Measurements from ENCODE around the gene MAD2L2. TPM values are rescaled to one million over a fixed set of nuclear protein-coding genes. Genes with fewer than 3 reads are reported as not detected.

Gene MAD2L2
- total RNA-seq, 6 donors from 2014 or later: 20.3 to 38.8 (median 28.0) TPM

DNA sequence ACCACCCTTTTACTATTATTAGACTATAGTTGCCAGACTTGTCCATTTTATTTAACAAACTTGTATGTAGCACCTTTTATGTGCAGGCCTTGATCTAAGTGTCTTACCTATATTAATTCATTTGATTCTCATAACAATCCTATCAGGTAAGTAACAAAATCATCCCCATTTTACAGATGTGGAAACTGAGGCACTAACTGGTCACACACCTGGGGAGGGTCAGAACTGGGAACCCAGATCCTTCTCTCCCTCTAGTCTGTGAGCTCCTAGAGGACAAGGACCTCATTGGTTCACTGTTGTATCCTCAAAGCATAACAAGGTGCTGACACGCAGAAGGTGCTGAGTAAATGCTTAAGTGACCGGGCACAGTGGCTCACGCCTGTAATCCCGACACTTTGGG lies 41.6 kb downstream of the MAD2L2 start:
- TF ChIP-seq EP300 (IDR thresholded peaks at IDR 0.05) (no peak), POLR2A (IDR thresholded peaks at IDR 0.05) (no peak), POLR2AphosphoS5 (IDR thresholded peaks at IDR 0.05) (no peak)
- TF ChIP-seq, protein P1, sequence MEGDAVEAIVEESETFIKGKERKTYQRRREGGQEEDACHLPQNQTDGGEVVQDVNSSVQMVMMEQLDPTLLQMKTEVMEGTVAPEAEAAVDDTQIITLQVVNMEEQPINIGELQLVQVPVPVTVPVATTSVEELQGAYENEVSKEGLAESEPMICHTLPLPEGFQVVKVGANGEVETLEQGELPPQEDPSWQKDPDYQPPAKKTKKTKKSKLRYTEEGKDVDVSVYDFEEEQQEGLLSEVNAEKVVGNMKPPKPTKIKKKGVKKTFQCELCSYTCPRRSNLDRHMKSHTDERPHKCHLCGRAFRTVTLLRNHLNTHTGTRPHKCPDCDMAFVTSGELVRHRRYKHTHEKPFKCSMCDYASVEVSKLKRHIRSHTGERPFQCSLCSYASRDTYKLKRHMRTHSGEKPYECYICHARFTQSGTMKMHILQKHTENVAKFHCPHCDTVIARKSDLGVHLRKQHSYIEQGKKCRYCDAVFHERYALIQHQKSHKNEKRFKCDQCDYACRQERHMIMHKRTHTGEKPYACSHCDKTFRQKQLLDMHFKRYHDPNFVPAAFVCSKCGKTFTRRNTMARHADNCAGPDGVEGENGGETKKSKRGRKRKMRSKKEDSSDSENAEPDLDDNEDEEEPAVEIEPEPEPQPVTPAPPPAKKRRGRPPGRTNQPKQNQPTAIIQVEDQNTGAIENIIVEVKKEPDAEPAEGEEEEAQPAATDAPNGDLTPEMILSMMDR (IDR thresholded peaks at IDR 0.05): no peak
- Histone ChIP-seq H3K27me3 (no peaks in the 10 kb centered on the region), H3K36me3 (no peaks in the 10 kb centered on the region), H3K27ac (no peak overlapping the region), H3K4me3 (no peak overlapping the region), H3K4me1 (no peaks in the 10 kb centered on the region), H3K9me3 (no peaks in the 10 kb centered on the region)
- 83 to 89% methylated on average over 4 of the region's 4 CpGs for WGBS, 2 donors
- no peak for ATAC-seq (ENCODE audit: low FRiP score in 2 of 2)
- DNase-seq: no peak

DNA sequence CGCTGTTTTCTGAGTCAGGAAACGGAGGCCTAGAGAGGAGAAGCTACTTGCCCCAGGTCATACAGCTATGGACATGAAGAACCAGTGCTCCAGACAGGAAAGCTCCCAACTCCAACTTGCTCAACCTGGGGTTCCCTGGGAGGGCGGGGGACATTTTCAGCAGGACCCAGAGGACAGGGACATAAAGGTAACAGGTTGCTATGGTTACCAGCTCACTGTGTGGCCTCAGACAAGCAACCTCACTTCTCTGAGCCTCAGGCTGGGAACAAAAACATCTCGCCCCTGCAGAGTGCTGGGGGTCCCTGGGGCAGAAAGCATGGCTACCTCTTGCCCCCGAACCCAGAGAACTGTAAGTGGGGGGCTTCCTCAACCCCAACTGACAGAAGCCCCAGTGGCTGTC lies 42.8 kb downstream of the MAD2L2 start:
- DNase-seq: no peak
- Histone ChIP-seq H3K4me3 (no peak overlapping the region), H3K4me1 (no peaks in the 10 kb centered on the region), H3K27me3 (no peaks in the 10 kb centered on the region), H3K27ac (no peak overlapping the region), H3K36me3 (no peaks in the 10 kb centered on the region), H3K9me3 (no peaks in the 10 kb centered on the region)
- TF ChIP-seq POLR2AphosphoS5 (IDR thresholded peaks at IDR 0.05) (no peak), POLR2A (IDR thresholded peaks at IDR 0.05) (no peak), EP300 (IDR thresholded peaks at IDR 0.05) (no peak)
- TF ChIP-seq, protein P1 (IDR thresholded peaks at IDR 0.05): no peak
- ATAC-seq (ENCODE audit: low FRiP score in 2 of 2): no peak
- 39 to 48% methylated on average over 4 to 5 of the region's 5 CpGs for WGBS, 2 donors

DNA sequence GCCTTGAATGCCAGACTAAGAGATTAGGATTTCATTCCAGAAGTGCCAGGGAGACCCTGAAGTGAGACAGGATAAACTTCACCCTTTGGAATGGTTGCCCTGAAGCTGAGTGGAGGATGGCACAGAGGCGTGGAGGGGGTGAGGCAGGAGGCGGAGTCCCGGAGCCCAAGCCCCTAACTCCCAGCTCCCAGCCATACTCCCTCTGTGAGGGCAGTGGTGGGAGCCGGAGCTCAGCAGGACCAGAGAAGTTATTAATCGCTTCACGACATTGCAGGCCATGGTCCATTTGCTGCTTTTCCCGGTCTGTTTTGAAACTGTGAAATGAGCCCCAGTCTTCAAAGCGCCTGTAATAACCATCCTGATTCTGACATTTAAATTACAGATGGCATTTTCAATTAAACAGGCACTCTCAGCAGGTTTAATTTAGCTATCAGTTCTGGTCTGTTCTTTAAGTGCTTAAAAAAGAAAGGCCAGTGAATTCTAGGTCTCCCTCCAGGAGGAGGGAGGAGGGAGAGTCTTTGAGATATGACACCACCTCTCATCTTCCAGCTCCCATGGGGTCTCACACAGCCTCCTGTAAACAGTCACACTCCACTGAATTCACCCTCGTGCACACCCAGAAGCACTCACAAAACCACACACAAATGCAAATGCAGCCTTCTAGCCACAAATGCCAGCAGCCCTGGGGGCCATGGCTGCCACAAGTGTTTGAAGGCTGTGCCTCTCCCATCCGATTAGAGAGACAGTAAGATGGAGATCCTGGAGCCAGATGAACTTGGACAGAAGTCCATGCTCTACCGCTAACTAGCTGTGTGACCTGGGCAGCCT lies 46.4 kb downstream of the MAD2L2 start:
- no peak overlapping the region for H3K4me3 ChIP-seq
- no peaks in the 10 kb centered on the region for H3K27me3 ChIP-seq
- ATAC-seq (ENCODE audit: low FRiP score in 2 of 2) (no peak), DNase-seq (no peak)
- H3K9me3 ChIP-seq: no peaks in the 10 kb centered on the region
- 76 to 88% methylated on average over 6 to 11 of the region's 11 CpGs for WGBS, 2 donors
- no peak for TF ChIP-seq POLR2A (IDR thresholded peaks at IDR 0.05)
- TF ChIP-seq EP300 (IDR thresholded peaks at IDR 0.05): no peak
- TF ChIP-seq, protein P1 (IDR thresholded peaks at IDR 0.05): no peak
- no peak for TF ChIP-seq POLR2AphosphoS5 (IDR thresholded peaks at IDR 0.05)
- H3K27ac ChIP-seq: no peak overlapping the region
- H3K36me3 ChIP-seq: no peaks in the 10 kb centered on the region
- no peaks in the 10 kb centered on the region for H3K4me1 ChIP-seq

DNA sequence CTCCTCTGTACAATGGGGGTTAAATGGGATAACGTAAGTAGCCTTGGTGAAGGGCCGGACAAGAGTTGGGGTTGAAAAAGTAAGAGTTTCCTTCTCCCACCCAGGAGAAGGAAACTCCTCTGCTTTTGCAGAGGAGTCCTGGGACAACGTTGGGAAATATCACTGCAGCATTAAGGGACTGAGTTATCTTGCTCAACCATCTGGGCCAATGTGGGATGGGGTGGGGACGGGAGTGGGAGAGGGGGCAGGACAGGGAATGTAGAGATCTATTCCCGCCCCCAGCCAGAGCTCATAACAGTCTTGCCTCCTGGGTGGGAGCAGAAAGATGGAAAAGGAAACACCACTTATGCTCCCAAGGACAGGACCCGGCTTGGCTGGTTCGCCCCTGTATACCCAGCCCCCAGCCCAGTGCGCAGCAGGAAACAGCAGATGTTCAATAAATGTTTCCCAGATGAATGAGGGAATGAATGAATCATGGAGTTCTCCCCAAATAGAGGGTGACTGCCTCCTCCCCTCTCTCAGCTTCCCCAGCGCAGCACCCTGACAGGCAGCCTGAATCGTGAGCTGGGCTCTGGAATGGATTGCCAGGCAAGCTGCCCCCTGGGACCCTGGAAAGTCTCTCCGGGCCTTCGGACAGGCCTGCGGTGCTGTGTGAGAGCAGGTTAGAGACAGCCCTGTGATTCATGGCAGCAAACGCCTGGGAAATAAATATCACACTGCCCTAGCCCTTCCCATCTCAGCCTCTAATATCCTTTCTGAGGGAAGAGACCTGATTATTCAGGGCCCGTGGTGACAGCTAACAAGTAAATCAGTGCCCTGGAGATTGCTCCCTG lies 51.5 kb downstream of the MAD2L2 start:
- TF ChIP-seq, protein P1 (IDR thresholded peaks at IDR 0.05): no peak
- TF ChIP-seq POLR2A (IDR thresholded peaks at IDR 0.05): no peak
- TF ChIP-seq EP300 (IDR thresholded peaks at IDR 0.05): no peak
- no peak for TF ChIP-seq POLR2AphosphoS5 (IDR thresholded peaks at IDR 0.05)
- H3K36me3 ChIP-seq: no peaks in the 10 kb centered on the region
- no peaks in the 10 kb centered on the region for H3K27me3 ChIP-seq
- H3K4me1 ChIP-seq: no peaks in the 10 kb centered on the region
- no peak overlapping the region for H3K4me3 ChIP-seq
- no peaks in the 10 kb centered on the region for H3K9me3 ChIP-seq
- 53 to 55% methylated on average over 9 to 15 of the region's 15 CpGs for whole genome bisulfite sequencing, 2 donors
- DNase-seq: no peak
- ATAC-seq (ENCODE audit: low FRiP score in 2 of 2): no peak
- no peak overlapping the region for H3K27ac ChIP-seq

Measured in upper lobe of left lung (tissue), 6 donors.